Sigmoid colon (tissue), 4 donors: ENCODE results near the gene MEGF6.

Experiments
- POLR2A ChIP-seq, 2 donors: fragments of 450-650 bp; IDR thresholded peaks; one replicate each; pipeline ENCODE4 v1.6.1; 2016; ENCODE audit warnings: antibody characterized with exemption in 2 of 2, mild to moderate bottlenecking in 2 of 2, moderate library complexity in 2 of 2
- POLR2AphosphoS5 ChIP-seq, 4 donors: sonication (generic); formaldehyde crosslinking; IDR thresholded peaks; one replicate each; pipeline ENCODE4 v1.6.1; 2017; ENCODE audit warnings: antibody characterized with exemption in 4 of 4

GRCh38 chr1:3606779-3607702, 4.3 kb downstream of the MEGF6 start:
- TF ChIP-seq POLR2AphosphoS5 (IDR thresholded peaks at IDR 0.05) (no peak), POLR2A (IDR thresholded peaks at IDR 0.05) (no peak)
